CD4-positive, alpha-beta T cell (primary cell): ENCODE data around the gene C10orf71. TPM values are rescaled to one million over a fixed set of nuclear protein-coding genes. Genes with fewer than 3 reads are reported as not detected.

ENCODE experiments used
- ATAC-seq: fragments of 200-7000 bp; cut with Tn5 transposase; one replicate; pipeline ENCODE4 v1.10.0; 2022; ENCODE audit warnings: mild to moderate bottlenecking; ENCODE audit not compliant: poor library complexity
- CTCF ChIA-PET: fragments of 350-600 bp; sonication (Branson Sonifier 250); formaldehyde crosslinking; loops from one replicate; lab custom pipeline; 2021; ENCODE audit warnings: antibody characterized with exemption, inconsistent platforms; lab: Charles Lee
- POLR2A ChIA-PET: fragments of 350-600 bp; sonication (Branson Sonifier 250); formaldehyde crosslinking; loops from one replicate; lab custom pipeline; 2021; ENCODE audit warnings: antibody characterized with exemption, inconsistent platforms; lab: Charles Lee
- DNase-seq, 14 experiments: peaks; one replicate each; pipeline ENCODE4 v3.0.0-alpha.2; 2013 to 2020; ENCODE audit warnings: mixed read lengths in 2 of 14
- H3K27ac ChIP-seq, 2 donors: one replicate each; pipeline versions ENCODE4 v1.5.1 to v1.7.0; 2013; ENCODE audit warnings: low read length in 2 of 2, low read depth in 1 of 2, mild to moderate bottlenecking in 1 of 2
- H3K27me3 ChIP-seq, 2 experiments: 1 replicate in 1 of 2; 2 replicates in 1 of 2; pipeline versions ENCODE4 v1.6.1 to v1.7.0; 2013; ENCODE audit warnings: low read length in 2 of 2, control low read depth in 1 of 2, mild to moderate bottlenecking in 1 of 2, moderate library complexity in 1 of 2; ENCODE audit not compliant: insufficient read depth in 2 of 2, control insufficient read depth in 1 of 2
- H3K36me3 ChIP-seq: one replicate; pipeline ENCODE4 v1.6.1; 2013; ENCODE audit warnings: low read length, control low read depth; ENCODE audit not compliant: insufficient read depth
- H3K4me1 ChIP-seq: one replicate; pipeline ENCODE4 v1.6.1; 2013; ENCODE audit warnings: low read length, control low read depth; ENCODE audit not compliant: insufficient read depth
- H3K4me3 ChIP-seq: one replicate; pipeline ENCODE4 v1.5.1; 2013; ENCODE audit warnings: mild to moderate bottlenecking, low read length, moderate library complexity
- H3K9me3 ChIP-seq, 2 experiments: 1 replicate in 1 of 2; 2 replicates in 1 of 2; pipeline versions ENCODE4 v1.6.1 to v1.7.0; 2013; ENCODE audit warnings: low read length in 2 of 2, mild to moderate bottlenecking in 2 of 2, control low read depth in 1 of 2, moderate library complexity in 1 of 2; ENCODE audit not compliant: control insufficient read depth in 1 of 2, insufficient read depth in 1 of 2
- H3K27ac Mint-ChIP-seq: one replicate; pipeline ENCODE4 v1.8.0; 2020; ENCODE audit warnings: mixed read lengths
- H3K27me3 Mint-ChIP-seq: one replicate; pipeline ENCODE4 v1.8.0; 2021; ENCODE audit warnings: mixed read lengths
- H3K36me3 Mint-ChIP-seq: one replicate; pipeline ENCODE4 v1.8.0; 2021; ENCODE audit warnings: low read depth, mixed read lengths
- H3K4me1 Mint-ChIP-seq: one replicate; pipeline ENCODE4 v1.8.0; 2021; ENCODE audit warnings: low read depth, mixed read lengths
- H3K4me3 Mint-ChIP-seq: one replicate; pipeline ENCODE4 v1.8.0; 2020; ENCODE audit warnings: mild to moderate bottlenecking, mixed read lengths
- H3K9me3 Mint-ChIP-seq: one replicate; pipeline ENCODE4 v1.8.0; 2020; ENCODE audit warnings: mixed read lengths
- CTCF ChIP-seq: fragments of 200-600 bp; IDR thresholded peaks from one replicate; pipeline ENCODE4 v1.8.0; 2022; ENCODE audit warnings: antibody characterized with exemption, mild to moderate bottlenecking
- intact Hi-C, 2 experiments: fragments of 100-400 bp; cut with DNase I in 1 of 2; cut with micrococcal nuclease in 1 of 2; formaldehyde crosslinking; loops; one replicate each; pipeline versions ENCODE4 v1.15.1 to v1.9.0; 2023 to 2025; cut with DNase I, micrococcal nuclease
- total RNA-seq, 174 experiments: library from RNA in 2 of 174; stranded (reverse) in 2 of 174; gene quantifications; one replicate each; pipeline ENCODE4 v1.2.3 and lab custom pipeline; 2021 to 2026

The C10orf71 gene
- total RNA-seq, 2 experiments from 2014 or later: not detected

DNA sequence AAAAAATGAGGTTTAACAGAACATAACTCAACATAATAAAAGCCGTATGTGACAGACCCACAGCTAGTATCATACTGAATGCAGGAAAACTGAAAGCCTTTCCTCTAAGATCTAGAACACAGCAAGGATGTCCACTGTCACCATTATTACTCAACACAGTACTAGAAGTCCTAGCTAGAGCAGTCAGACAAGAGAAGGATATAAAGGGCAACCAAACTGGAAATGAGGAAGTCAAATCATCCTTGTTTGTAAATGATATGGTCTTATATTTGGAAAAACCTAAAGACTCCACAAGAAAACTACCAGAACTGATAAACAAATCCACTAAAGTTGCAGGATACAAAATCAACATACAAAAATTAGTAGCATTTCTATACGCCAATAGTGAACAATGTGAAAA, 45.9 kb downstream of the C10orf71 start:
- Histone ChIP-seq H3K27me3 (peaks cover 0 to 2% of the 10 kb centered on the region in 2 experiments), H3K4me3 (no peak overlapping the region), H3K36me3 (no peaks in the 10 kb centered on the region), H3K9me3 (peaks cover 5 to 8% of the 10 kb centered on the region in 2 experiments), H3K4me1 (no peaks in the 10 kb centered on the region), H3K27ac (no peak overlapping the region)
- no peak for DNase-seq
- Mint-ChIP-seq H3K36me3 (no peaks in the 10 kb centered on the region), H3K27ac (no peak overlapping the region), H3K4me1 (no peaks in the 10 kb centered on the region), H3K27me3 (peaks cover 5% of the 10 kb centered on the region), H3K9me3 (peaks cover 2% of the 10 kb centered on the region), H3K4me3 (no peak overlapping the region)
- ChIA-PET POLR2A (no interaction called here), CTCF (no interaction called here)
- no peak for ATAC-seq
- intact Hi-C loops: no loop called here
- TF ChIP-seq CTCF: no peak

DNA sequence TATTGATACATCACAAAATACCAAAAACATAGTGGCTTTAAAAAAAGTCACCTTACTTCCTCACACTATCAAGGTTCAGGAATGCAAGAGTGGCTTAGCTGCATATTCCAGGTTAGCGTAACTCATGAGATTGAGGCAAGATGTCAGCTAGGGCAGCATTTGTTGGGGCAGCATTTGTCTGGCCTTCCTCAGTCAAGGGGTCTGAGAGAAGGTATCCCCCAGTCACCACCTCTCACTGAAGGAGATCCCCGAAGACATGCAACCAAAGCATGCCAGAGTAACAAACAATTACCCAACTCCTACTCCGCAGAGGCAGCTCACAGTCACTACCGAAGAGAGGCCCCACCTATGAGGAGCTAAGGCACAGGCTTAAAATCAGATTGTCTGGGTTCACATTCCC, 48.4 kb downstream of the C10orf71 start:
- H3K27me3 Mint-ChIP-seq: peaks cover 9% of the 10 kb centered on the region
- ATAC-seq (no peak), DNase-seq (no peak)
- Histone ChIP-seq H3K4me1 (no peaks in the 10 kb centered on the region), H3K27me3 (peaks cover 0 to 2% of the 10 kb centered on the region in 2 experiments), H3K9me3 (peaks cover 12 to 21% of the 10 kb centered on the region in 2 experiments), H3K4me3 (no peak overlapping the region), H3K36me3 (no peaks in the 10 kb centered on the region), H3K27ac (no peak overlapping the region)
- no peak overlapping the region for H3K27ac Mint-ChIP-seq
- ChIA-PET POLR2A (no interaction called here), CTCF (no interaction called here)
- no peak for TF ChIP-seq CTCF
- H3K4me3 Mint-ChIP-seq: no peak overlapping the region
- intact Hi-C loops: no loop called here
- H3K4me1 Mint-ChIP-seq: no peaks in the 10 kb centered on the region
- H3K9me3 Mint-ChIP-seq: peaks cover 6% of the 10 kb centered on the region
- H3K36me3 Mint-ChIP-seq: no peaks in the 10 kb centered on the region

DNA sequence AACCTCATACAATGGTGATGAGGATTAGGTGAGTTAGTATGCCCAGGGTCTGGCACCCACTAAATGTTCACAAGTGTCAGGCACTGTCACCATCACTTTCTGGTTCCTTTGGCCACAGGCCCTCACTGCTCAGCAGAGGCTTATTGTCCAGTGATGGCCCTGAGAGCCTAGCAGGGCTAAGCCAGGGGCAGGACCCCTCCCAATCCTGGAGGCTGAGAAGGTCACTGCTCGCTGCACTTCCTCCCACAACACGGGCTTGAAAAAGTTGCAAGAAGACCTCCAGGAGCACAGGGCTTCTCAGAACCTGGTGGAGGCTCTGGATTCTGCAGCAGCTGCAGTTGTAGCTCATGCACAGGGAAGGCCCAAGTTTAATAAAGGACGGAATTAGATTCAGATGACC, 48.9 kb downstream of the C10orf71 start:
- Histone ChIP-seq H3K9me3 (peaks cover 12 to 21% of the 10 kb centered on the region in 2 experiments), H3K4me3 (no peak overlapping the region), H3K27me3 (peaks cover 0 to 2% of the 10 kb centered on the region in 2 experiments), H3K27ac (no peak overlapping the region), H3K4me1 (no peaks in the 10 kb centered on the region), H3K36me3 (no peaks in the 10 kb centered on the region)
- H3K27ac Mint-ChIP-seq: no peak overlapping the region
- peaks cover 6% of the 10 kb centered on the region for H3K9me3 Mint-ChIP-seq
- no peak for TF ChIP-seq CTCF
- ATAC-seq (no peak), DNase-seq (peak in 1 of 14 experiments; percentile 22)
- H3K27me3 Mint-ChIP-seq: peaks cover 9% of the 10 kb centered on the region
- CTCF ChIA-PET: no interaction called here
- POLR2A ChIA-PET: no interaction called here
- no peaks in the 10 kb centered on the region for H3K4me1 Mint-ChIP-seq
- no peak overlapping the region for H3K4me3 Mint-ChIP-seq
- intact Hi-C loops: no loop called here
- no peaks in the 10 kb centered on the region for H3K36me3 Mint-ChIP-seq
